ENCODE results near the gene LMAN1. TPM values are rescaled to one million over a fixed set of nuclear protein-coding genes. Genes with fewer than 3 reads are reported as not detected.

Gene LMAN1
- total and polyA plus RNA-seq, 2 of the 4 experiments (the other 2 are of a cell fraction): 83.1 to 213 TPM

Other genes with a start within 250 kb of the LMAN1 start
- 8.9 and 10.6 TPM in 2 replicates for gene SEC11C, start 219.4 kb downstream of the LMAN1 start, total RNA-seq (2012; rRNA removed)
- gene SEC11C, start 219.4 kb downstream of the LMAN1 start, polyA plus RNA-seq (2012; rRNA removed): 11.9 and 14.4 TPM in 2 replicates
- not detected in 2 replicates for gene GRP, start 139.1 kb downstream of the LMAN1 start, total RNA-seq (2012; rRNA removed)
- not detected in 2 replicates for gene GRP, start 139.1 kb downstream of the LMAN1 start, polyA plus RNA-seq (2012; rRNA removed)
- not detected in 2 replicates for gene RAX, start 85.8 kb downstream of the LMAN1 start, total RNA-seq (2012; rRNA removed)
- not detected in 2 replicates for gene RAX, start 85.8 kb downstream of the LMAN1 start, polyA plus RNA-seq (2012; rRNA removed)
- not detected in 2 replicates for gene CPLX4, start 40.6 kb downstream of the LMAN1 start, total RNA-seq (2012; rRNA removed)
- not detected in 2 replicates for gene CPLX4, start 40.6 kb downstream of the LMAN1 start, polyA plus RNA-seq (2012; rRNA removed)